HCT116 (cell line): ENCODE results near the gene PLCH2. TPM values are rescaled to one million over a fixed set of nuclear protein-coding genes. Genes with fewer than 3 reads are reported as not detected.

ENCODE experiments used
- ATAC-seq: fragments of 200-7000 bp; cut with Tn5 transposase; 2 replicates; pipeline ENCODE4 v1.9.1; 2020; ENCODE audit warnings: mild to moderate bottlenecking, moderate library complexity
- BruUV-seq: library from RNA; stranded (reverse); fragments of 400-500 nt; replicated peaks from 2 replicates; lab custom pipeline; 2021; lab: Mats Ljungman, UMichigan
- CTCF ChIA-PET: fragments of 300-600 bp; sonication (Branson Sonifier 250); formaldehyde crosslinking; loops from one replicate; lab custom pipeline; 2021; ENCODE audit warnings: antibody characterized with exemption; lab: Charles Lee
- POLR2A ChIA-PET: fragments of 300-600, 350-600 bp; sonication (Branson Sonifier 250); formaldehyde crosslinking; loops from one replicate; lab custom pipeline; 2021; ENCODE audit warnings: antibody characterized with exemption; lab: Charles Lee
- RAD21 ChIA-PET, 2 experiments: fragments of 300-600 bp; sonication (Branson Sonifier 250); formaldehyde crosslinking; loops; one replicate each; lab custom pipeline; 2023; ENCODE audit warnings: low total read pairs in 2 of 2; ENCODE audit not compliant: uncharacterized antibody in 2 of 2, unreplicated experiment in 2 of 2, low non-redundant PET in 1 of 2; lab: Charles Lee
- DNase-seq: peaks from one replicate; pipeline ENCODE4 v3.0.0-alpha.2; 2010; ENCODE audit warnings: low read depth, low spot score
- H2AFZ ChIP-seq: fragments of 200-600 bp; shearing (Covaris generic), sonication (generic); 2 replicates; pipeline ENCODE4 v1.6.1; 2017; ENCODE audit warnings: low read depth, mixed run types, mixed read lengths, antibody characterized with exemption, low read length; ENCODE audit not compliant: poor library complexity, severe bottlenecking
- H3K27ac ChIP-seq: 2 replicates; pipeline ENCODE4 v1.5.1; 2012; ENCODE audit warnings: low read depth, low read length
- H3K27me3 ChIP-seq: fragments of 200-600 bp; sonication (generic); 2 replicates; pipeline ENCODE4 v1.6.1; 2016; ENCODE audit warnings: mixed run types, low read length, mixed read lengths; ENCODE audit not compliant: insufficient read depth
- H3K36me3 ChIP-seq, 2 experiments: fragments of 200-500 bp in 1 of 2; fragments of 200-600 bp in 1 of 2; sonication (Bioruptor generic) in 1 of 2; sonication (generic) in 1 of 2; 2 replicates each; pipeline versions ENCODE4 v1.5.1 to v1.6.1; 2014 to 2016; ENCODE audit warnings: low read length in 2 of 2, inconsistent platforms in 1 of 2, mixed read lengths in 1 of 2, mixed run types in 1 of 2; ENCODE audit not compliant: insufficient read depth in 2 of 2, control insufficient read depth in 1 of 2
- H3K4me1 ChIP-seq, 2 experiments: fragments of 200-600 bp in 1 of 2; sonication (generic) in 1 of 2; 2 replicates each; pipeline versions ENCODE4 v1.5.1 to v1.6.1; 2012 to 2017; ENCODE audit warnings: low read length in 2 of 2, inconsistent platforms in 1 of 2, mild to moderate bottlenecking in 1 of 2, mixed read lengths in 1 of 2, mixed run types in 1 of 2, moderate library complexity in 1 of 2; ENCODE audit not compliant: insufficient read depth in 2 of 2, control insufficient read depth in 1 of 2
- H3K4me2 ChIP-seq: fragments of 200-600 bp; sonication (generic); 2 replicates; pipeline ENCODE4 v1.6.1; 2017; ENCODE audit warnings: mixed run types, low read length, mixed read lengths
- H3K4me3 ChIP-seq, 2 experiments: fragments of 200-600 bp in 1 of 2; sonication (generic) in 1 of 2; replicated peaks in 1 of 2; 2 replicates each; pipeline ENCODE4 v1.5.1; 2011 to 2016; ENCODE audit warnings: low read length in 2 of 2, control low read depth in 1 of 2, low read depth in 1 of 2, mild to moderate bottlenecking in 1 of 2, mixed read lengths in 1 of 2, mixed run types in 1 of 2
- H3K79me2 ChIP-seq: fragments of 200-600 bp; sonication (generic); 2 replicates; pipeline ENCODE4 v1.6.1; 2017; ENCODE audit warnings: mild to moderate bottlenecking, mixed run types, low read length, moderate library complexity, mixed read lengths; ENCODE audit not compliant: insufficient read depth
- H3K9ac ChIP-seq: fragments of 200-600 bp; sonication (generic); 2 replicates; pipeline ENCODE4 v1.6.1; 2016; ENCODE audit warnings: low read length, mixed read lengths
- H3K9me2 ChIP-seq: fragments of 200-600 bp; sonication (generic), shearing (Covaris generic); 2 replicates; pipeline ENCODE4 v1.6.1; 2017; ENCODE audit warnings: mixed run types, mild to moderate bottlenecking, moderate library complexity; ENCODE audit not compliant: insufficient read depth
- H3K9me3 ChIP-seq, 2 experiments: fragments of 200-500 bp in 1 of 2; fragments of 200-600 bp in 1 of 2; sonication (Bioruptor generic) in 1 of 2; sonication (generic) in 1 of 2; 2 replicates each; pipeline ENCODE4 v1.6.1; 2014 to 2017; ENCODE audit warnings: low read length in 2 of 2, mixed read lengths in 2 of 2, inconsistent platforms in 1 of 2, low read depth in 1 of 2, mild to moderate bottlenecking in 1 of 2, mixed run types in 1 of 2, moderate library complexity in 1 of 2; ENCODE audit not compliant: control insufficient read depth in 1 of 2, insufficient read depth in 1 of 2
- H4K20me1 ChIP-seq: fragments of 200-600 bp; sonication (generic), shearing (Covaris generic); 2 replicates; pipeline ENCODE4 v1.6.1; 2017; ENCODE audit warnings: mixed run types, mild to moderate bottlenecking, moderate library complexity; ENCODE audit not compliant: insufficient read depth
- CBX3 ChIP-seq: IDR thresholded peaks from 2 replicates; pipeline ENCODE4 v1.6.1; 2012; ENCODE audit warnings: low read depth
- EZH2phosphoT487 ChIP-seq: fragments of 200-600 bp; IDR thresholded peaks from 2 replicates; pipeline ENCODE4 v1.6.1; 2018; ENCODE audit warnings: antibody characterized with exemption, borderline replicate concordance
- JUND ChIP-seq: IDR thresholded peaks from 2 replicates; pipeline ENCODE4 v1.6.1; 2012
- POLR2A ChIP-seq: IDR thresholded peaks from 2 replicates; pipeline ENCODE4 v1.7.0; 2011; ENCODE audit warnings: borderline replicate concordance; ENCODE audit not compliant: insufficient read depth, insufficient read length; ENCODE audit errors: extremely low read depth
- POLR2AphosphoS5 ChIP-seq: IDR thresholded peaks from 2 replicates; pipeline ENCODE4 v1.6.1; 2011; ENCODE audit warnings: mild to moderate bottlenecking, low read depth, low read length, moderate library complexity
- ZFX ChIP-seq: fragments of 450-650 bp; IDR thresholded peaks from 2 replicates; pipeline ENCODE4 v1.6.1; 2017
- intact Hi-C: fragments of 100-400 bp; cut with micrococcal nuclease; formaldehyde crosslinking; loops from 2 replicates; pipeline ENCODE4 v1.10.0; 2022
- total RNA-seq: library from RNA; stranded (reverse); gene quantifications from one replicate; pipeline ENCODE4 v1.2.1, GENCODE V29; 2021; ENCODE audit not compliant: unreplicated experiment
- TF ChIP-seq, protein P1 (sequence below): IDR thresholded peaks from 2 replicates; pipeline ENCODE4 v1.6.1; 2012; ENCODE audit warnings: low read depth
- TF ChIP-seq, protein P2 (sequence below): IDR thresholded peaks from 2 replicates; pipeline ENCODE4 v1.6.1; 2012

Gene PLCH2
- total RNA-seq, 1 experiment from 2014 or later: 2.0 TPM

DNA sequence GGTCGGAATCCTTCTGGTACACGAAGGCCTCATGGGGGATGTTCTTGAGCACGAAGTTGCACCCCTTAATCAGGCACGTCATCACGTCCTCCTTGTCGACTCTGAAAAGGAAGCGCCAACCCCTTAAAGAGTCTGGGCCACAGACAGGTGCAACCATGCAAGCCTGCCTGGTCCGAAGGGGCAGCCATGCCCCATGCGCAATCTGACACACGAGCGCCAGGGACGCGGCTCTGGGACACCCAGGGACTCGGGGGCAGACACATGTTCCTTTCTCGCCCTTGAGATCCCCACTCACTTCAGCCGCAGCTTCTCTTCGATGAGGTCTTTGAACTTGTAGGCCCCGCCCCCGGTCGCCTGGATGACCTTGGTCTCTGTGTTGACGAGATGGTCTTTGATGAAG is 44.7 kb downstream of the PLCH2 start:
- Histone ChIP-seq H3K9me2 (no peaks in the 10 kb centered on the region), H3K4me1 (peaks cover 8 to 11% of the 10 kb centered on the region in 2 experiments; a peak in 3 of 4 replicates), H3K79me2 (peaks cover 48% of the 10 kb centered on the region)
- CTCF ChIA-PET: no interaction called here
- TF ChIP-seq EZH2phosphoT487 (no peak), POLR2A (no peak), ZFX (no peak), POLR2AphosphoS5 (no peak), CBX3 (no peak), JUND (no peak)
- TF ChIP-seq, protein P1, sequence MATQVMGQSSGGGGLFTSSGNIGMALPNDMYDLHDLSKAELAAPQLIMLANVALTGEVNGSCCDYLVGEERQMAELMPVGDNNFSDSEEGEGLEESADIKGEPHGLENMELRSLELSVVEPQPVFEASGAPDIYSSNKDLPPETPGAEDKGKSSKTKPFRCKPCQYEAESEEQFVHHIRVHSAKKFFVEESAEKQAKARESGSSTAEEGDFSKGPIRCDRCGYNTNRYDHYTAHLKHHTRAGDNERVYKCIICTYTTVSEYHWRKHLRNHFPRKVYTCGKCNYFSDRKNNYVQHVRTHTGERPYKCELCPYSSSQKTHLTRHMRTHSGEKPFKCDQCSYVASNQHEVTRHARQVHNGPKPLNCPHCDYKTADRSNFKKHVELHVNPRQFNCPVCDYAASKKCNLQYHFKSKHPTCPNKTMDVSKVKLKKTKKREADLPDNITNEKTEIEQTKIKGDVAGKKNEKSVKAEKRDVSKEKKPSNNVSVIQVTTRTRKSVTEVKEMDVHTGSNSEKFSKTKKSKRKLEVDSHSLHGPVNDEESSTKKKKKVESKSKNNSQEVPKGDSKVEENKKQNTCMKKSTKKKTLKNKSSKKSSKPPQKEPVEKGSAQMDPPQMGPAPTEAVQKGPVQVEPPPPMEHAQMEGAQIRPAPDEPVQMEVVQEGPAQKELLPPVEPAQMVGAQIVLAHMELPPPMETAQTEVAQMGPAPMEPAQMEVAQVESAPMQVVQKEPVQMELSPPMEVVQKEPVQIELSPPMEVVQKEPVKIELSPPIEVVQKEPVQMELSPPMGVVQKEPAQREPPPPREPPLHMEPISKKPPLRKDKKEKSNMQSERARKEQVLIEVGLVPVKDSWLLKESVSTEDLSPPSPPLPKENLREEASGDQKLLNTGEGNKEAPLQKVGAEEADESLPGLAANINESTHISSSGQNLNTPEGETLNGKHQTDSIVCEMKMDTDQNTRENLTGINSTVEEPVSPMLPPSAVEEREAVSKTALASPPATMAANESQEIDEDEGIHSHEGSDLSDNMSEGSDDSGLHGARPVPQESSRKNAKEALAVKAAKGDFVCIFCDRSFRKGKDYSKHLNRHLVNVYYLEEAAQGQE: no peak
- TF ChIP-seq, protein P2, sequence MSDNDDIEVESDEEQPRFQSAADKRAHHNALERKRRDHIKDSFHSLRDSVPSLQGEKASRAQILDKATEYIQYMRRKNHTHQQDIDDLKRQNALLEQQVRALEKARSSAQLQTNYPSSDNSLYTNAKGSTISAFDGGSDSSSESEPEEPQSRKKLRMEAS: no peak
- TF ChIP-seq, all 23 proteins: peak for 0
- DNase-seq: no peak
- no peak overlapping the region for H2AFZ ChIP-seq
- POLR2A ChIA-PET: no interaction called here
- no TSS peak for BruUV-seq
- peaks cover 15 to 22% of the 10 kb centered on the region in 2 experiments; a peak in 3 of 4 replicates for H3K36me3 ChIP-seq
- no peaks in the 10 kb centered on the region for H3K9me3 ChIP-seq
- H3K27ac ChIP-seq: no peak overlapping the region
- RAD21 ChIA-PET: no interaction called here
- H3K9ac ChIP-seq: no peak overlapping the region
- intact Hi-C loops: no loop called here
- peaks cover 8% of the 10 kb centered on the region; the same call in 1 of the 2 replicates for H4K20me1 ChIP-seq
- no peak for ATAC-seq
- no peak overlapping the region for H3K4me3 ChIP-seq
- no peak overlapping the region for H3K4me2 ChIP-seq
- H3K27me3 ChIP-seq: no peaks in the 10 kb centered on the region
